Stimulated activated CD8-positive, alpha-beta memory T cell treated with anti-CD3 and anti-CD28 coated beads, Interleukin-15, amount 100 ng/mL, for 1 hour (primary cell): ENCODE measurements around the gene JDP2.

ENCODE experiments used
- DNase-seq: peaks from one replicate; pipeline ENCODE4 v3.0.0-alpha.2; 2020; ENCODE audit warnings: low read depth

The JDP2 gene

DNA sequence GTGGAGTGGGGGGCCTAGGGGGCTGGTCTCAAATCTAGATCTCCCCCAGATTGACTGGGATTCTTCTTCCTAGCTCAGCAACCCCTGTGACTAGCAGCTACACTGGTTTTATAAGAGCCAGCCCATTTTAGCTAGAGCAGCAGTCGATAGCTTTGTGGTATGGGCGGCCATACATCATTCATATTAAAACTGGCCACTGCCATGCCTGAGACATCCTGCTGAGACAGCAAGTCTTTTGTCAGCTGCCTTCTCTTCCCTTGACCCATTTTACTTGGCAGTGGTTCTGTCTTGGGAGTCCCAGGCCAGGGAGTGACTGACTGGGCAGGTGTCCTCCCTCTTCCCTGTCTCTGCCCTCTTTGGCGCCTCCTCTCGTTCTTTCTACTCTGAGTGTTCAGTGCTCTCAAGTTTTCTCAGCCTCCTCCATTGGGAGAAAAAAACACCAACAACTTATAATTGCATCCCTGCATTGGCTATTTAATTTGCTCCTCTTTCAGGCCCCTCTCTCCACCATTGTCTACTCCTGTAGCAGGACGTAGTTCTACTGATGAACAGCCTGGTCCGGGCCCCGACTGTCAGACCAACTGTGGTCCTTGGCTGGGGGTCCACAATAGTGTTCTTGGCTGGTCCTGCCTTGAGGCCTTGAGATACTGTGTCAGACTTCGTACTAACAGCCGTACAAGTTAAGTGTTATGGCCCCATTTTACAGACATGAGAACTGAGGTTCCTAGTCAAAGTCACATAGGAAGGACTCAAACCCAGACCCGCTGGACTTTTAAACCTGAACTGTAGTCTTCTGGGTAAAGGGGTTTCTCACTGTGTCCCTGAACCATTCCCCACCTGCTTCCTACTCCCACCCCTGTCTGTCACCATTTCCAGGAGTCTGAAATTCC lies 18.3 kb upstream of the JDP2 start:
- no peak for DNase-seq

DNA sequence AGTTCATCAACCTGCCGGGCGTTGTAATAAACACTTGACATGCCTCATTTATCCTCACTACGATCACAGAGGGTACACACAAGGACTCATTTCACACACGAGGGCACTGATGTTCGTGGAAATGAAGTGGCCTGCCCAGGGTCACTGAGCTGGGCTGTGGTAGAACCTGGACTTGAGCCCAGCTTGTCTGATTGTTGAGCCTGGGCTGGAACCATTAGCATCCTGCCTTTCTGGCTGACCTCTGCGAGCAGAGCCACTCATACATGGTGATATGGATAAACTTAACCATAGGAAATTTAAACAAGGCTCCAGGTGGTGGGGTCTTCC lies 16.6 kb upstream of the JDP2 start:
- DNase-seq = no peak

GRCh38 chr14:75413013-75413412 lies 14.8 kb upstream of the JDP2 start:
- no peak for DNase-seq

DNA sequence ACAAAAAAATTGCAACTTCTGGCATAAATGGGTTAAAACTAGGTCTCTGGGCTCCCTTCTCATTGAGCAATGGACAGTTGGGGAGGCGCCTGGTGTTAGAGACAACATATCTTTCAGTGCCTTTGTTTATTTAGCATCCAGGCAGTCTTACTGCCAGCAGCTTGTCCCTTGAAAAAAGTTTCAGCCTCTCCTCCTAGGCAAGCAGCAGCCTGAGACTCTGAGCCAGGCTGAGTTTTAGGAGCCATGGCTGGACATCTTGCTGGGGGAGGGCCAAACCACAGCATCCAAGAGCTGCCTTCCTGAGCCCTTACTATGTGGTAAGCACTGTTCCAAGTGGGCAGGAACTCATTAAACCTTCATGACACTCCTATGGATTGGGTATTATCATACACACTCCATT lies 10.1 kb upstream of the JDP2 start:
- no peak for DNase-seq

DNA sequence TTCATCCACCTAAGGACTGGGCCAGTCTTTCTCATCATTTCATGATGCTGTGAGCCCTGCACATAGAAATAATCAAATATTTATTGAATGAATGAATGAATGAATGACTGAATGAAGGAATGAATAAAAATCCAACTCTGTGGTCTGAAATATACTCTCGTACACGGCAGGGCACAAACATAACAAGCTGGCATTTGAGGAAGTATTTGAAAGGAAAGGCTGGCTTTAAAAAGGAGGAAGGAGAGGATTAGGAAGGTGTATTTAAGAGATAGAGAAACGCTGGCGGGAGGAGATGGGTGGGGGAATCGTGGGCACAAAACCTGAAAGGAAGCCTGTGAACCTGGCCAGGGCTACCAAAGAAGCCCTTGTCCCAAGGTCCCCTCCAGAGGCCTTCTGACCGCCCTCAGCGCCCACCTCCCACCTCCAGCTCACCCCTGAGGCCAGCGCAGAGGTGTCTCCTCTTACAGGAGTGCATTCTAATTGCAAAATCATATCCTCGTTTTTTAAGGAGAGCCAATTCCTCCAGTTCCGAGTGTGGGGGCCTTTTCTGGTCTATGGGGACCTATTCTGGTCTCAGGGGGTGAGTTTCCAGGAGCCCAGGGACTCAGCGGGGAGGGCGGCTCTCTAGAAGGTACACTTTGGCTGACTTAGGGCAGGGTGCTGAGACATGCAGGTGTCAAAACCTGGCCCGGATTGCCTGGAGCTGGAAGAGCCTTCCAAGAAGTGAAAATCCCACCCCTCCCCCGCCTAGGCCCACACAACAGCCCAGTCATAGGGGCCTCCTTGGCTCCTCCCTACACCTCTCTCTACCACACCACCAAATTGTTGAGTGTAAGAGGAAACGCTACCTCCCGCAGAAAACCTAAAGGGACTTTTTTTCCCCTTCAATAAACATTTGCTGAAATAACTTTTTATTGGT lies 8.7 kb upstream of the JDP2 start:
- DNase-seq = no peak

DNA sequence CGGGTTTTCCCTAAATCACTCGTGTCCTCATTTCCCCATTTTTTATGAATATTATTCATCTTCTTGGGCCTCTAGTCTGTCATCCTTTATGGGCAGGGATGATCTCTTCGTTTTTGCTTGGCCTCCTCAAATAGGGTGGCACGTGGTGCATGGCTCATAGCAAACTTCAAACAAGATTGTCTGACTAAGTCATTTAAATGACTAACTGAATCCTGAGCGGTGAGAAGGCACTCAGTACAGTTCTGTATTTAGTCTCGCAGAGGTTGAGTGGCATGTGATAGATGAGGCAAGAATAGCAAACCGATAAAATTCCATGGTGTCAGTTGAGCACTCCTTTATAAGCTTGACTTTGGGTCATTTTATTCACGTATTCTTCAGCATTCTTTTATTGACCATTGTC lies 5.7 kb upstream of the JDP2 start:
- DNase-seq = no peak

DNA sequence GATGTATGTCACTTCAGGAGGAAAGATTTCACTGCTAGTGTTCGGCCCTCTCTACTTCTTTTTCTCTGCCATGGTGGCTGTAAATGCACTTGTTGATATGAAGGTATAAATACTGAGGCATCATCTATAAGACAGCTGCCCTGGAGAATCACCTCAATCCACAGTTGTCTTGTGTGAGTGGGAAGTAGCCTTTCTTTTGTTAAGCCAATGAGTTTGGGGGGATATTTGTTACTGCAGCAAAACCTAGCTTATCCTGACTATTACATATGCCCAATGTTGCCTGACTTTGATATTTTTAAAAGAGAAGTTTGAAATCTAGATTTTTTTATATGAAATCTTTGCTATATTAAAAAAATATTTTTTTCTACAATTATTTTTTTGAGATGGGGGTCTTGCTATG lies 3.3 kb upstream of the JDP2 start:
- DNase-seq = no peak

- no peak for DNase-seq
Observed at GRCh38 chr14:75425446-75425845, 2.4 kb upstream of the JDP2 start.

GRCh38 chr14:75426332-75427125 lies 1.3 kb upstream of the JDP2 start:
- no peak for DNase-seq

DNA sequence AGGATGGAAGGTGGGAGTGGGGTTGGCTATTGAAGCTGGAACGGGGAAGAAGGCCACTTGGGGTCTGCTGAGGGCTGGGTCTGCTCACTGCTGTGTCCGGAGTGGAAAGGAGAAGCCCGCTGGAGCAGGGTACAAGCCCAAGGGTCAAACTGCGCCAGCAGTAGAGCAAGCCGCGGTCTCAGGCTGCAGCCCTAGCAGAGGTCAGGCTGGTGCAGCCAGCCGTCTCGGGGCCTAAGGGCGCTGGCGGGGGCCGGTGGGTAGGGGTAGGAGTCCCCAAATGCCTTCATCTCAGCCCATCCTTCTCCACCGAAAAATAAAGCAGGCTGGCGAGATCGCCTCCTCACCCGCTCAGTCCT lies 718 bp upstream of the JDP2 start:
- DNase-seq = no peak

GRCh38 chr14:75428230-75429104 lies 645 bp downstream of the JDP2 start:
- no peak for DNase-seq

GRCh38 chr14:75429562-75429961 lies 1.7 kb downstream of the JDP2 start:
- no peak for DNase-seq

- no peak for DNase-seq
Observed at GRCh38 chr14:75430116-75430515, 2.3 kb downstream of the JDP2 start.

DNA sequence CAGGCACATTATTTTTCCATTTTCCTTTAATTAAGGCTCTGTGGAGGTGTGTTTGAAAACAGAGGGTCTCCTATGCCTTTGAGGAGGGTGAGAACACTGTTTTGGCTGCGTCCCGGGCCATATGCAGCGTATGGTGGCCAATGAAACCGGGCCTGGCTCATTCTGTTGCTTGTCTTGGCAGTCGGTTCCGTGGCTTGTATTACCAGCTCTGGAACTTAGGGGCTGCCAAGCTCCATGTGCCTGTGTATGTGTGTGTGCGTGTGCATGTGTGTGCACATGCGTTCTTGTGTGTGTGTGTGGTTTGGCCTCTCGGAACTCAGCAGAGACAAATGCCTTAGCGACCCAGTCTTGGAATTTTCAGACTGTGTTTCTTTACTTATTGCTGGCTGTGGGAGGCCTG lies 2.7 kb downstream of the JDP2 start:
- no peak for DNase-seq

- DNase-seq = no peak
Observed at GRCh38 chr14:75430976-75431375, 3.2 kb downstream of the JDP2 start.

- no peak for DNase-seq
Observed at GRCh38 chr14:75431827-75432226, 4.0 kb downstream of the JDP2 start.

GRCh38 chr14:75432411-75432810 lies 4.6 kb downstream of the JDP2 start:
- no peak for DNase-seq

- no peak for DNase-seq
Observed at GRCh38 chr14:75433631-75434071, 5.8 kb downstream of the JDP2 start.

- DNase-seq = no peak
Observed at GRCh38 chr14:75434138-75434889, 6.5 kb downstream of the JDP2 start.

DNA sequence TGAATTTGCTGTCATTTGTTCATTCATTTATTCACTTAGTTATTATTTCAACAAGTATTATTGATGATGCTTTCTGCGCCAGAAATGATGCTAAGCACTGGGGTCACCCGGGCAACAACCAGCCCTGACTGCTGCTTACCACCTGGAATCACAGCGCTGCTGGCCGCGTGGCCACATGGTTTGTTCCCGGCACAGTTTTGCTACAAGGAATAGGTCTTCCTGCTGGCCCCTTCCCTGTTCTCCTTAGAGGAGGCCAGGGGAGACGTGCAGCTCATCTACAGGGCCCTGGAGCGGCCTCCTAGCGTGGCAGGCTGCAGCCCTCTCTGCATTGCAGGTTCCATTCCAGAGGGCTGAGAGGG lies 7.0 kb downstream of the JDP2 start:
- no peak for DNase-seq

- no peak for DNase-seq
Observed at GRCh38 chr14:75435473-75435872, 7.7 kb downstream of the JDP2 start.
